Urinary bladder (tissue), 4 donors: ENCODE measurements around the gene AGBL3. TPM values are rescaled to one million over a fixed set of nuclear protein-coding genes. Genes with fewer than 3 reads are reported as not detected.

Source experiments
- DNase-seq: peaks from one replicate; pipeline ENCODE4 v3.0.0-alpha.2; 2015; ENCODE audit errors: extremely low spot score
- H3K27ac ChIP-seq: one replicate; pipeline ENCODE4 v1.5.1; 2013; ENCODE audit warnings: low read depth, mild to moderate bottlenecking, moderate library complexity
- H3K36me3 ChIP-seq: one replicate; pipeline ENCODE4 v1.6.1; 2013; ENCODE audit warnings: mild to moderate bottlenecking, moderate library complexity; ENCODE audit not compliant: insufficient read depth
- H3K4me1 ChIP-seq: one replicate; pipeline ENCODE4 v1.6.1; 2013; ENCODE audit warnings: mild to moderate bottlenecking, moderate library complexity; ENCODE audit not compliant: insufficient read depth
- H3K4me3 ChIP-seq: one replicate; pipeline ENCODE4 v1.5.1; 2013; ENCODE audit warnings: low read depth, low read length
- WGBS: extraction: QIAGEN DNeasy Blood & Tissue Kit; methylation state at CpG from one replicate; pipeline ENCODE4 v1.1.7; 2013; 5-methylcytosine and 5-hydroxymethylcytosine counted together
- polyA plus RNA-seq: library from polyadenylated mRNA; stranded (reverse); fragments of 200-250 nt; gene quantifications from one replicate; pipeline ENCODE4 v1.2.3, GENCODE V29; 2013
- total RNA-seq: library from RNA; depleted of rRNA; stranded (reverse); fragments of >200 nt; gene quantifications from one replicate; pipeline ENCODE4 v1.2.3, GENCODE V29; 2014
- donor health status: healthy with polysubstance abuse.
- donor health status: healthy.

Gene AGBL3
- total RNA-seq (7.8 TPM), polyA plus RNA-seq (1.4 TPM)

GRCh38 chr7:134986363-134987251 is at the start of gene AGBL3:
AGBL3 (plus strand) TSS chr7:134986508; CDS start chr7:134987934, 1,426 bp downstream.
- Histone ChIP-seq H3K27ac (peak within 1 kb of the TSS; percentile 83), H3K36me3 (no peaks in the 10 kb centered on the region), H3K4me3 (peak within 1 kb of the TSS; percentile 54), H3K4me1 (no peaks in the 10 kb centered on the region)
- under 1% methylated on average over 70 of the region's 70 CpGs for WGBS
- DNase-seq, result peak; percentile 93

- no peak overlapping the region for H3K4me3 ChIP-seq
- peaks cover 3% of the 10 kb centered on the region for H3K36me3 ChIP-seq
- no peak overlapping the region for H3K27ac ChIP-seq
- H3K4me1 ChIP-seq, result no peaks in the 10 kb centered on the region
- DNase-seq, result no peak
- 48% methylated on average over 3 of the region's 3 CpGs for WGBS
These were observed 49.3 kb upstream of the AGBL3 start for GRCh38 chr7:134936893-134937510.

GRCh38 chr7:134938141-134938540 is 48.2 kb upstream of the AGBL3 start:
- WGBS, result 62% methylated on average over 4 of the region's 4 CpGs
- no peak overlapping the region for H3K27ac ChIP-seq
- peaks cover 3% of the 10 kb centered on the region for H3K36me3 ChIP-seq
- no peaks in the 10 kb centered on the region for H3K4me1 ChIP-seq
- H3K4me3 ChIP-seq, result no peak overlapping the region
- no peak for DNase-seq

- Histone ChIP-seq H3K36me3 (peaks cover 3% of the 10 kb centered on the region), H3K27ac (no peak overlapping the region), H3K4me1 (no peaks in the 10 kb centered on the region), H3K4me3 (no peak overlapping the region)
- 85% methylated on average over 4 of the region's 4 CpGs for WGBS
- DNase-seq, result no peak
These were observed 47.2 kb upstream of the AGBL3 start for GRCh38 chr7:134939136-134939535.

- H3K4me3 ChIP-seq, result no peak overlapping the region
- DNase-seq, result no peak
- peaks cover 3% of the 10 kb centered on the region for H3K36me3 ChIP-seq
- H3K27ac ChIP-seq, result no peak overlapping the region
- no peaks in the 10 kb centered on the region for H3K4me1 ChIP-seq
These were observed 45.6 kb upstream of the AGBL3 start for GRCh38 chr7:134940729-134941128.

GRCh38 chr7:134941185-134941900 is 45.0 kb upstream of the AGBL3 start:
- no peaks in the 10 kb centered on the region for H3K4me1 ChIP-seq

GRCh38 chr7:134941952-134942351 is 44.4 kb upstream of the AGBL3 start:
- no peak for DNase-seq
- Histone ChIP-seq H3K4me1 (no peaks in the 10 kb centered on the region), H3K36me3 (peaks cover 3% of the 10 kb centered on the region), H3K4me3 (no peak overlapping the region), H3K27ac (no peak overlapping the region)
- WGBS, result 77% methylated on average over 5 of the region's 5 CpGs

More at GRCh38 chr7:134941185-134941900, 45.0 kb upstream of the AGBL3 start:
- no peak overlapping the region for H3K4me3 ChIP-seq
- no peak for DNase-seq
- 52% methylated on average over 3 of the region's 3 CpGs for WGBS
- H3K27ac ChIP-seq, result no peak overlapping the region
- peaks cover 3% of the 10 kb centered on the region for H3K36me3 ChIP-seq

GRCh38 chr7:134942690-134943466 is 43.4 kb upstream of the AGBL3 start:
- Histone ChIP-seq H3K4me3 (no peak overlapping the region), H3K36me3 (peaks cover 3% of the 10 kb centered on the region), H3K4me1 (no peaks in the 10 kb centered on the region), H3K27ac (no peak overlapping the region)
- DNase-seq, result no peak
- 77% methylated on average over 9 of the region's 9 CpGs for WGBS

- no peak overlapping the region for H3K27ac ChIP-seq
- H3K4me1 ChIP-seq, result no peaks in the 10 kb centered on the region
- no peak overlapping the region for H3K4me3 ChIP-seq
- DNase-seq, result no peak
- peaks cover 3% of the 10 kb centered on the region for H3K36me3 ChIP-seq
- 50% methylated on average over 3 of the region's 3 CpGs for WGBS
These were observed 42.4 kb upstream of the AGBL3 start for GRCh38 chr7:134943785-134944400.

GRCh38 chr7:134945691-134946090 is 40.6 kb upstream of the AGBL3 start:
- WGBS, result 79% methylated on average over 3 of the region's 3 CpGs
- H3K36me3 ChIP-seq, result no peaks in the 10 kb centered on the region
- H3K27ac ChIP-seq, result no peak overlapping the region
- H3K4me1 ChIP-seq, result no peaks in the 10 kb centered on the region
- H3K4me3 ChIP-seq, result no peak overlapping the region
- no peak for DNase-seq

GRCh38 chr7:134946260-134946659 is 40.0 kb upstream of the AGBL3 start:
- 83% methylated on average over 2 of the region's 2 CpGs for WGBS
- DNase-seq, result no peak
- no peak overlapping the region for H3K27ac ChIP-seq
- no peak overlapping the region for H3K4me3 ChIP-seq
- H3K36me3 ChIP-seq, result no peaks in the 10 kb centered on the region
- H3K4me1 ChIP-seq, result no peaks in the 10 kb centered on the region

- no peaks in the 10 kb centered on the region for H3K36me3 ChIP-seq
- no peak overlapping the region for H3K27ac ChIP-seq
- H3K4me1 ChIP-seq, result no peaks in the 10 kb centered on the region
- no peak overlapping the region for H3K4me3 ChIP-seq
- no peak for DNase-seq
- WGBS, result 95% methylated on average over 17 of the region's 17 CpGs
These were observed 39.0 kb upstream of the AGBL3 start for GRCh38 chr7:134947329-134947728.

GRCh38 chr7:134947831-134948230 is 38.5 kb upstream of the AGBL3 start:
- H3K27ac ChIP-seq, result no peak overlapping the region
- no peak overlapping the region for H3K4me3 ChIP-seq
- no peaks in the 10 kb centered on the region for H3K4me1 ChIP-seq
- H3K36me3 ChIP-seq, result no peaks in the 10 kb centered on the region
- 99% methylated on average over 1 of the region's 1 CpG for WGBS
- no peak for DNase-seq
